ENCODE results near the gene SEZ6. TPM values are rescaled to one million over a fixed set of nuclear protein-coding genes. Genes with fewer than 3 reads are reported as not detected.

SEZ6 gene
- total RNA-seq, 1 donor from 2014 or later = 6.9 TPM

GRCh38 chr17:28969706-28970393 is 36.0 kb downstream of the SEZ6 start:
- DNase-seq (ENCODE audit: extremely low spot score, unreplicated experiment) = no peak
- H3K36me3 Mint-ChIP-seq = no peaks in the 10 kb centered on the region

GRCh38 chr17:28968914-28969295 is 36.9 kb downstream of the SEZ6 start:
- no peak overlapping the region for H3K27ac Mint-ChIP-seq
- peak overlapping the region; percentile 35 for H3K4me3 Mint-ChIP-seq
- peaks cover 41% of the 10 kb centered on the region for H3K27me3 Mint-ChIP-seq
- H3K4me1 Mint-ChIP-seq (ENCODE audit: unreplicated experiment) = peaks cover 41% of the 10 kb centered on the region
- no peaks in the 10 kb centered on the region for H3K36me3 Mint-ChIP-seq
- TF ChIP-seq CTCF (conservative IDR thresholded peaks at IDR 0.05) = no peak
- no peak for DNase-seq (ENCODE audit: extremely low spot score, unreplicated experiment)
- H3K9me3 Mint-ChIP-seq = no peaks in the 10 kb centered on the region

More at GRCh38 chr17:28969706-28970393, 36.0 kb downstream of the SEZ6 start:
- no peak overlapping the region for H3K27ac Mint-ChIP-seq
- H3K4me3 Mint-ChIP-seq = no peak overlapping the region
- peaks cover 41% of the 10 kb centered on the region for H3K4me1 Mint-ChIP-seq (ENCODE audit: unreplicated experiment)
- H3K27me3 Mint-ChIP-seq = peaks cover 44% of the 10 kb centered on the region
- no peaks in the 10 kb centered on the region for H3K9me3 Mint-ChIP-seq
- TF ChIP-seq CTCF (conservative IDR thresholded peaks at IDR 0.05) = no peak

- DNase-seq (ENCODE audit: extremely low spot score, unreplicated experiment) = no peak
- Mint-ChIP-seq H3K27me3 (peaks cover 41% of the 10 kb centered on the region), H3K4me1 (ENCODE audit: unreplicated experiment) (peaks cover 41% of the 10 kb centered on the region), H3K36me3 (no peaks in the 10 kb centered on the region), H3K9me3 (no peaks in the 10 kb centered on the region), H3K4me3 (peak overlapping the region; percentile 35), H3K27ac (no peak overlapping the region)
- TF ChIP-seq CTCF (conservative IDR thresholded peaks at IDR 0.05) = no peak
Measured at GRCh38 chr17:28968231-28968913, 37.5 kb downstream of the SEZ6 start.

- no peak for DNase-seq (ENCODE audit: extremely low spot score, unreplicated experiment)
Measured at GRCh38 chr17:28967221-28968135, 38.4 kb downstream of the SEZ6 start.

More at GRCh38 chr17:28967221-28968135, 38.4 kb downstream of the SEZ6 start:
- Mint-ChIP-seq H3K9me3 (no peaks in the 10 kb centered on the region), H3K27me3 (peaks cover 40% of the 10 kb centered on the region), H3K36me3 (no peaks in the 10 kb centered on the region), H3K4me1 (ENCODE audit: unreplicated experiment) (peaks cover 36% of the 10 kb centered on the region), H3K4me3 (no peak overlapping the region), H3K27ac (no peak overlapping the region)
- TF ChIP-seq CTCF (conservative IDR thresholded peaks at IDR 0.05) = no peak
